H54 (cell line): ENCODE results near the gene RGL3.
"Not testable (repeated sequence)": the region's sequence is repeated elsewhere in the genome, so short reads cannot be mapped to it uniquely, and the experiment has no call there.

Experiments used
- DNase-seq: peaks from one replicate; pipeline ENCODE4 v3.0.0; 2011; ENCODE audit warnings: low spot score, mixed read lengths; ENCODE audit not compliant: insufficient read length
- FAIRE-seq: peaks from 3 replicates; lab custom pipeline; 2011; peaks lifted over from hg19 to GRCh38; lab: Jason Lieb, UNC
- POLR2A ChIP-seq: IDR thresholded peaks from 2 replicates; pipeline ENCODE4 v1.6.1; 2011; ENCODE audit warnings: low read depth, mild to moderate bottlenecking, low read length

RGL3 gene

GRCh38 chr19:11420429-11421370 lies 1.6 kb upstream of the RGL3 start:
- no peak for TF ChIP-seq POLR2A
- no peak for FAIRE-seq
- no peak for DNase-seq

- DNase-seq = no peak
- TF ChIP-seq POLR2A = no peak
- FAIRE-seq = no peak
Observed at GRCh38 chr19:11418094-11418548, 993 bp downstream of the RGL3 start.

DNA sequence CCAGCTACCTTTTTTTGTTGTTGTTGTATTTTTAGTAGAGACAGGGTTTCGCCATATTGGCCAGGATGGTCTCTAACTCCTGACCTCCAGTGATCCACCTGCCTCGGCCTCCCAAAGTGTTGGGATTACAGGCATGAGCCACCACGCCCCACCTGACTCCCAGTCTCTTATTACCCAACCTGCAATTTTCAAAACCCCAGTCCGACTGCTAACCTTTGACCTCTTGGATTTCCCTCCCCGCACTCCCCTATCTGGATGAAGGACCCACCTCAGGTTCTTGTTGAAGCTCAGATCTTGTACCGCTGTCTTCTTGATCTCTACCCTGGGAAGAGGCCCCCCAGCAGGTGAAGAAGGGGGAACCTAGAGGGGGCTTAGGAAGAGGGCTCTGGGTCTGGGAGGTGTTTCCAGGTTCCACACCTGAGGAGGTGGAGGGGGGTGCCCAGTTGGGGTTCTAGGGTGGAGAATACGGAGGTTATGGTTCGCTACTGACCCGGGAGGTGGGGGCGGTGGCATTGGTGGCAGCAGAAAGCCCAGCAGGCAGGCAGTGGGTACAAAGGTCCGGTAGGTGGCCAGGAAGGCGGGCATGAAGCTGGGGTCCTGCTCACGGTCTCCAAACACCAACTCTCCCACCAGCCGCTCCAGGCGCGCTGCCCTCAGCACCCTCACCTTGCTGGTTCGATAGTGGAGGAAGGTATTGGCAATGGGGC lies 2.6 kb downstream of the RGL3 start:
- no peak for TF ChIP-seq POLR2A
- FAIRE-seq = no peak

DNA sequence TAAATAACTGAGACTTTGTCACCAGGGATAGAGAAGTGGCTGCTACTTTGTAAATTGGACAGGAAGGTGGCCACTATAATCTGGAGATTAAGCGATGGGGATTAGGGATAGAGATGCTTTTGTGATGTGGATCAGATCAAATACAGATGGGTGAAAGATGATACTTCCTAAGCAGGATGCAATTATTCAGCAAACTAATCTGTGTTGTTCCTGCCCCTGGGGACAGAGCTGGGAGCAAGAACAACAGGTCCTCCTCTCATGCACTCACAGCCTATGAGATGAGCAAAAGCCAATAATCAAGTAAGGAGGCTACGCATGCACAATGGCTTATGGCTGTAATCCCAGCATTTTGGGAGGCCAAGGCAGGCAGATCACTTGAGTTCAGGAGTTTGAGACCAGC lies 4.6 kb downstream of the RGL3 start:
- no peak for TF ChIP-seq POLR2A
- DNase-seq (no peak), FAIRE-seq (no peak)

More for the DNA sequence above, 2.6 kb downstream of the RGL3 start:
- no peak for DNase-seq

GRCh38 chr19:11410682-11411081 lies 8.4 kb downstream of the RGL3 start:
- peak; percentile 67 for FAIRE-seq
- no peak for TF ChIP-seq POLR2A
- peak; percentile 53 for DNase-seq

DNA sequence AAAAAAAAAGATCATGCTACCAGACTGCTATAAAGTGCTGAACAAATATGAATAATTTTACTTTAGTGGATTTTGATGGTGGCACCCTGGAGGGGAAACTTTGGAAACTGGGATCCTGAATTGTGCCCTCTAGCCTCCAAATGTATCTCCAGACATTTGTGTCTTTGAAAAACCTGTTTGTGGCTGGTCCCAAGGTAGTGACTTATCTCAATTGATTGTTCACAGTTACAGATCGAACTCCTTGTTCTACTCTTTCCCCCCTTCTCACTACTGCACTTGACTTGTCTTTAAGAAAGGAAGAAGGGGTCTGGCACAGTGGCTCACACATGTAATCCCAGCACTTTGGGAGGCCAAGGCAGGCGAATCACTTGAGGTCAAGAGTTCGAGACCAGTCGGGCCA lies 10.5 kb downstream of the RGL3 start:
- TF ChIP-seq POLR2A = no peak
- peak; percentile 15 for FAIRE-seq
- DNase-seq = no peak

GRCh38 chr19:11406703-11407236 lies 12.3 kb downstream of the RGL3 start:
- DNase-seq, FAIRE-seq: not testable (repeated sequence)

GRCh38 chr19:11405846-11406643 lies 13.1 kb downstream of the RGL3 start:
- FAIRE-seq = no peak
- TF ChIP-seq POLR2A = no peak
- no peak for DNase-seq

DNA sequence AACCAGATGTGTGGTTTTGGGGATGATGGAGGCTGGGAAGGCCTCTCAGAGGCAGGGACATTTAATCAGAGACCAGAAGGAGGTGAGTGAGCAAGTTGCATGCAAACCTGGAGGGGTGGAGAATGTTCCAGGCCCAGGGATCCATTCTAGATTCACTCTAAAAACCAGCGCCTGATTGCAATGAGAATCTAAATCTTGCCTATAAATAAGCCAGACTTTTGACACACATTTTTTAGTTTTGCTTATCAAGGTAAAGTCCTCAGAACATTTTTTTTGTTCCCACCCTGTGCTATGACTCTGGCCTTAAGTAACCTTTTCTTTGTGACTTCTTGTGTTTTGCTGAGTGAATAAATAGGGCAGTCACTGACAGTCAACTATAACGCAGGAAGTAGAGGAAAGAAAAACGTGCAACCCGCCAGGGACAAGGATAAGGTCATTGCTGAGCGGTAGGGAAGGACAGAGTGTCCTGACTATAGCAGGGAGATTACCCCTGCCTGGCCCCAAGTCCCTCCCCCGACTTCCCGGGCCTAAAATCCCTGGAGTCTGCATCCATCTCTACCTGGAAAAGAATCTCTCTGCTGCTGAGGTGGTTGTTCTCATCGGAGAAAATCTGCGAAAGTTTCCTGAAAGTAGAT lies 14.4 kb downstream of the RGL3 start:
- TF ChIP-seq POLR2A = no peak
- no peak for FAIRE-seq
- DNase-seq = no peak

- no peak for TF ChIP-seq POLR2A
- FAIRE-seq = no peak
- DNase-seq = no peak
Observed at GRCh38 chr19:11401808-11402543, 17.1 kb downstream of the RGL3 start.

GRCh38 chr19:11400798-11401197 lies 18.3 kb downstream of the RGL3 start:
- no peak for TF ChIP-seq POLR2A
- DNase-seq (no peak), FAIRE-seq (no peak)

GRCh38 chr19:11399667-11400066 lies 19.4 kb downstream of the RGL3 start:
- no peak for TF ChIP-seq POLR2A
- DNase-seq = no peak
- FAIRE-seq = no peak
